Mesodermal cell (in vitro differentiated cells): ENCODE results near the gene CCDC74A.
"Not testable (repeated sequence)": the region's sequence is repeated elsewhere in the genome, so short reads cannot be mapped to it uniquely, and the experiment has no call there.

ENCODE experiments used
- H3K27ac ChIP-seq: 2 replicates; pipeline ENCODE4 v1.7.0; 2013; ENCODE audit warnings: mild to moderate bottlenecking, low read depth, low read length, moderate library complexity; ENCODE audit not compliant: severe bottlenecking
- H3K36me3 ChIP-seq: 2 replicates; pipeline ENCODE4 v1.7.1; 2013; ENCODE audit warnings: mild to moderate bottlenecking, low read length, moderate library complexity; ENCODE audit not compliant: control insufficient read depth, insufficient read depth
- H3K4me1 ChIP-seq: one replicate; pipeline ENCODE4 v1.7.1; 2013; ENCODE audit warnings: mild to moderate bottlenecking, low read length; ENCODE audit not compliant: insufficient read depth, control insufficient read depth, poor library complexity, severe bottlenecking
- H3K4me3 ChIP-seq: 2 replicates; pipeline ENCODE4 v1.7.0; 2013; ENCODE audit warnings: low read length, control low read depth, mild to moderate bottlenecking; ENCODE audit not compliant: insufficient read depth, poor library complexity, severe bottlenecking; ENCODE audit errors: extremely low read depth
- H3K9me3 ChIP-seq: 2 replicates; pipeline ENCODE4 v1.7.1; 2013; ENCODE audit warnings: mild to moderate bottlenecking, low read length, moderate library complexity; ENCODE audit not compliant: control insufficient read depth
- WGBS, 2 experiments: methylation state at CpG; one replicate each; pipeline ENCODE4 v1.1.5; 2013; ENCODE audit warnings: missing lambda C conversion rate in 2 of 2; ENCODE audit not compliant: insufficient coverage in 2 of 2; 5-methylcytosine and 5-hydroxymethylcytosine counted together

The CCDC74A gene

DNA sequence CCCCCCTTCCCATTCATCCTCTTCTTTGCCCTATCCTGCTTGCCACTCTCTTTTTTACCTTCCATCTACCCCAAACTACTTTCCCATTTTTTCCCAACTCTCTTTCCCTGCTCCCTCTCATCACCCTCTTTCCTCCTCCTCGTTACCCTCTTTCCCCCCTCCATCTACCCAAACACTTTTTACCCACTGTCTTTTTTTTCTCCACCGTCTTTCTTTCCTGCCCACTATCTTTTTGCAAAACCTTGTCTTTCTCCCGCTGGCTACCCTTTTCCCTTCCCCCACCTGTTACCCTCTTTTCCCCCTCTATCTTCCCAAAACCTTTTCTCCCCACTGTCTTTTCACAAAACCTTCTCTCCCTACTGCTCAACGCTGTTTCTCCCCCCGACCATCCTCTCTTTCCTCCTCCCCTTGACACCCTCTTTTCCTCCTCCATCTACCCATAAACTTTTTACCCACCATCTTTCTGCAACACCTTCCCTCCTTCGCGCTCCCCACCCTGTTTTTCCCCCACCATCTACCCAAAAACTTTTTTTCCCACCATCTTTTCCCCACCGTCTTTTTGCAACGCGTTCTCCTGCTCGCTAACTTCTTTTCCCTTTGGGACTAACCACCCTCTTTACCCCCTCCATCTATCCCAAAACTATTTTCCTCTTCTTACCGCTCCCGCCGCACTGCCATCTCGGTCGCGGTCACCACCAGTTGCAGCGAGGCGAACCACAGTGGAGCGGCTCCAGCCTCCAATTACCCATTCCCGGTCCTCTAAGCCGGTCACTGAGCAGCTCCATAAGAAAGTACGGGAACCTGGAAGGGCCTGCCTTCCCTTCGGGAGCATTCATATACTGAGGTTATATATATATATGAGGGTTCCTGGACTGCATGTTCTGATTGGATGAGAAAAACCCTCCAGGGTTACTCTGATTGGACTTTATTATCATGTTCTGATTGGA is 15.0 kb downstream of the CCDC74A start:
- WGBS, 2 experiments = 87 to 92% methylated on average over 18 to 21 of the region's 24 CpGs
- Histone ChIP-seq H3K4me1 (no peaks in the 10 kb centered on the region), H3K36me3 (no peaks in the 10 kb centered on the region), H3K9me3 (no peaks in the 10 kb centered on the region), H3K27ac (no peak overlapping the region), H3K4me3 (no peak overlapping the region)

GRCh38 chr2:131543385-131543891 is 15.8 kb downstream of the CCDC74A start:
- Histone ChIP-seq H3K27ac (no peak overlapping the region), H3K4me3 (no peak overlapping the region), H3K4me1 (no peaks in the 10 kb centered on the region), H3K36me3 (no peaks in the 10 kb centered on the region), H3K9me3 (no peaks in the 10 kb centered on the region)
- WGBS, 2 experiments = 88 to 90% methylated on average over 17 to 22 of the region's 22 CpGs

DNA sequence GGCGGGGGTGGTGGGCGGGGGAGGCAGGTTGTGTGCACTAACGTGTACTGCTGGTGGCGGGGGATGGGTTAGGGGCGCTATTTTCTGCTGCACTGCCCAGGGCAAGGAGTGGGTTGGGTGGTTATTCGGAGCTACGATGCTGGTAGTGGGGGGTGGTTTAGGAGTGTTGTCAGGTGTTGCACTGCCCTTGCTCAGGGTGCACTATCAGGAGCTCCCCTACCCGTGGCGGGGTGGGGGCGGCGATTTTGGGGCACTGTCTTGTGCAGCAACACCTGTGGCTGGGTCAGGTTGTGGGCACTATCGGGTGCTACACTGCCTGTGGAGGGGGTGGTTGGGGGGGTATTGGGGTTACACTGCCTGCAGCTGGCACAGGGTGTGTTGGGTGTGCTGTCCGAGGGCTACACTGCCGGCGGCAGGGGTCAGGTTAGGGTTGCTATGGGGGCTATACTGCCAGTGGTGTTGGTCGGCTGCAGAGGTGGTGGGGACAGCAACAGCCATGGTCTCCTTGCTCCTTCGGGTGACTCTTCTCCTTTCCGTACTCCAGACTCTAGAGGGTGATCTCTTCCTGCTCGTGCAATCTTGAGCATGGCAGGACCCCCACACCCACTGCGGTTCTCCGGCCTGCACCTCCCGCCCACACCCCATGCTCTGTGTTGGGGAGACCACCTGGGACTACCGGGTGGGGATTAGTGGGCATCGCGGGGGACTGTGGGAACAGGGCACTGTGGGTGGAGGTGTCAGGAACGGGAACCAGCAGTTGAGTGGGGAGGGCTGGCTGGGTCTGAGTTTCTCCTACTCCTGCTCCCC is 16.5 kb downstream of the CCDC74A start:
- H3K4me3 ChIP-seq, H3K9me3 ChIP-seq, H3K27ac ChIP-seq, H3K4me1 ChIP-seq, H3K36me3 ChIP-seq: not testable (repeated sequence)
- 80 to 86% methylated on average over 7 to 13 of the region's 26 CpGs for WGBS, 2 experiments

- not testable (repeated sequence) for H3K4me3 ChIP-seq, H3K9me3 ChIP-seq, H3K27ac ChIP-seq, H3K4me1 ChIP-seq, H3K36me3 ChIP-seq
- 90 to 96% methylated on average over 2 to 3 of the region's 7 CpGs for WGBS, 2 experiments
Observed at GRCh38 chr2:131544813-131545165, 17.1 kb downstream of the CCDC74A start.

DNA sequence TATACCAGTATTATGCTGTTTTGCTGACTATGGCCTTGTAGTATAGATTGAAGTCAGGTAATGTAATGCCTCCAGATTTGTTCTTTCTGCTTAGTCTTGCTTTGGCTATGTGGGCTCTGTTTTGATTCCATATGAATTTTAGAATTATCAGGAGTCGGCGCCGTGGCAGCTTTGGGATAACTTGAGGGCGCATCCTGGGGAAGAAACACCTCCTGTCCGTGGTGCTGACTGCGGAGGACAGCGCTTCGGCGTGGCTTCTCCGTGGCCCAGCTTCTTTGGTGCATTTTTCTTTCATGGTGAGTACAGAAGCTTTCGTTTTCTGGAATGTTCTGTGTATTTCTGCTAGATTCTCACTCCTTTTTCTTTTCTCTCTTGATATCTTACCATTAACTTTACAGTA is 25.2 kb downstream of the CCDC74A start:
- H3K9me3 ChIP-seq = no peaks in the 10 kb centered on the region
- WGBS, 2 experiments = 85 to 93% methylated on average over 3 to 9 of the region's 11 CpGs
- H3K27ac ChIP-seq = no peak overlapping the region
- H3K4me3 ChIP-seq = no peak overlapping the region
- H3K36me3 ChIP-seq = no peaks in the 10 kb centered on the region
- no peaks in the 10 kb centered on the region for H3K4me1 ChIP-seq

DNA sequence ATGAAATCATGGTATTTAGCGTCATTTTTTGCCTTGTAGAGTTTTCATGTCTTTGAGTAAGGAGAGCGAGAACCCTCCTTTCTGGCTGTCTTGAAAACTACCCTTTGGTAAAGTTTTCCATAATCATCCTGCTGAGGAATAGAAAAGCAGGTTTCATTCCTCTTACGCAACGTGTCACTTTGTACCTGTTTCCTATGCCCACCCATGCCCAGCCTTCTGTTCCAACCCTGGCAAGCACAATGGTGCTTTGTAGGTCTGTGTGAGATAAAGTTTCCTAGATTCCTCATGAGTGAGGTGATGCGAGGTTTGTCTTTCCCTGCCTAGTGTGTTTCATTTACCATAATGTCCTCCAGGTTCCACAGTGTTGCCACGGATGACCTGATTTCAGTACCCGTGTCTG is 29.3 kb downstream of the CCDC74A start:
- no peaks in the 10 kb centered on the region for H3K9me3 ChIP-seq
- 93 to 94% methylated on average over 3 to 5 of the region's 7 CpGs for WGBS, 2 experiments
- H3K4me3 ChIP-seq = no peak overlapping the region
- no peaks in the 10 kb centered on the region for H3K4me1 ChIP-seq
- no peak overlapping the region for H3K27ac ChIP-seq
- H3K36me3 ChIP-seq = no peaks in the 10 kb centered on the region

- WGBS, 2 experiments = 72 to 90% methylated on average over 2 of the region's 5 CpGs
- Histone ChIP-seq H3K4me1 (no peaks in the 10 kb centered on the region), H3K4me3 (no peak overlapping the region), H3K27ac (no peak overlapping the region), H3K36me3 (no peaks in the 10 kb centered on the region), H3K9me3 (no peaks in the 10 kb centered on the region)
Observed at GRCh38 chr2:131557558-131558321, 30.1 kb downstream of the CCDC74A start.

DNA sequence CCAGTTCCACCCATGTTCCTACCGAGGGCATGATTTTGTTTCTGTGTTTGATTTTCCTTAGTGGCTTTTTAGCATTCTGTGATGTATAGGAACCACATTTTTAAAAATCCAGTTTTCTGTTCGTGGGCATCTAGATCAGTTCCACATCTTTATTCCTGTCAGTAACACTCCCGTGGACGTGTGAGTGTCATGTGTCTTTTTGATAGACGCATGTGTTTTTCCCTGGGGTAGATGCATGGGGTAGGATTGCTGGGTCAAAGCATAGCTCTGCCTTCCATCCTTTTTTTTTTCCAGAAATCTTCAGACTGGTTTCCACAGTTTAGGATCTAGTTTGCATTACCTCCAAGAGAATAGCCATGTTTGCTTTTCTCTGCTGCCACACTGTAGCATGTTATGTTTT is 38.7 kb downstream of the CCDC74A start:
- Histone ChIP-seq H3K9me3 (no peaks in the 10 kb centered on the region), H3K4me1 (no peaks in the 10 kb centered on the region), H3K4me3 (no peak overlapping the region), H3K36me3 (no peaks in the 10 kb centered on the region), H3K27ac (no peak overlapping the region)
- WGBS, 2 experiments = 100% methylated on average over 1 of the region's 5 CpGs; no CpG with 5 or more reads in 1 of the 2 experiments

GRCh38 chr2:131567891-131568290 is 40.2 kb downstream of the CCDC74A start:
- H3K36me3 ChIP-seq = no peaks in the 10 kb centered on the region
- no peaks in the 10 kb centered on the region for H3K4me1 ChIP-seq
- no peaks in the 10 kb centered on the region for H3K9me3 ChIP-seq
- H3K27ac ChIP-seq = no peak overlapping the region
- H3K4me3 ChIP-seq = no peak overlapping the region

DNA sequence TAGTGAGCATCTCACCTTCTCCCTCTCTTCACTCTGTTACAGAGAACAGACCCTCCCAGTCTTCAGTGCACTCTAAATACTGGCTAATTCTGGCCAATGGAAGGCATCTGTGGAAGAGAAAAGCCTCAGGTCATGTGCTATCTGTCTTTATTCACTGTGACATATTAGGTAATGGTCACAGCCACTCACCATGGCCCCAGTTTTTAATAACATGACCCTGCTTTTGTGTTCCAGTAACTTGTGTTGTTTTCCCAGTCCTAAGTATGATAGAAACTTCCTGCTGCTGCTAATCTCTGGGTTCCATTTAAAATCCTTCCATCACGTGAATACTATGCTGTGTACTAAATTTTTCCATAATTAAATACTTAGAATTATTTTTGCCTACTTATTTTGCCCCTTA is 40.7 kb downstream of the CCDC74A start:
- WGBS, 2 experiments = no CpG with 5 or more reads among the region's 1 CpG
- not testable (repeated sequence) for H3K9me3 ChIP-seq, H3K36me3 ChIP-seq, H3K27ac ChIP-seq, H3K4me1 ChIP-seq, H3K4me3 ChIP-seq
